Astrocyte of the spinal cord (primary cell): ENCODE measurements around the gene PERM1.

ENCODE experiments used
- DNase-seq: peaks from one replicate; pipeline ENCODE4 v3.0.0; 2011; ENCODE audit warnings: low read depth, low spot score
- H3K4me3 ChIP-seq: 2 replicates; pipeline ENCODE4 v1.5.1; 2011; ENCODE audit warnings: low read depth, mild to moderate bottlenecking, low read length, moderate library complexity
- CTCF ChIP-seq: IDR thresholded peaks from 2 replicates; pipeline ENCODE4 v1.5.1; 2012; ENCODE audit warnings: low read depth, mild to moderate bottlenecking, low read length, inconsistent platforms
- in situ Hi-C: cut with HindIII; loops from 2 replicates; pipeline ENCODE4 v1.10.0; 2017; ENCODE audit warnings: low sequenced_read_pairs

The PERM1 gene

GRCh38 chr1:925561-926421 is 56.1 kb downstream of the PERM1 start:
- in situ Hi-C loops, result no loop called here
- peak; percentile 14 for TF ChIP-seq CTCF
- DNase-seq, result no peak
- H3K4me3 ChIP-seq, result peak overlapping the region; percentile 52
